Measurements from ENCODE around the gene ZNF750.

GRCh38 chr17:82831041-82831817 is 8.6 kb downstream of the ZNF750 start:
- TF ChIP-seq GATA2 (IDR thresholded peaks at IDR 0.05; ENCODE audit: low read depth, low read length) (no peak), GATA3 (IDR thresholded peaks at IDR 0.05; ENCODE audit: low read depth, low read length) (no peak)

Data from SH-SY5Y (cell line).